SK-N-MC (cell line): Measurements from ENCODE around the gene DRG1.
A peak's percentile ranks its signal among the peaks of the same experiment; 100 is the strongest.
"Not testable (repeated sequence)": the region's sequence is repeated elsewhere in the genome, so short reads cannot be mapped to it uniquely, and the experiment has no call there.

Experiments used
- DNase-seq: peaks from one replicate; pipeline ENCODE4 v3.0.0-alpha.2; 2011; ENCODE audit warnings: low read depth, low spot score
- H3K27ac ChIP-seq: fragments of 200-600 bp; sonication (generic); 2 replicates; pipeline ENCODE4 v1.5.1; 2016; ENCODE audit warnings: mixed run types
- H3K36me3 ChIP-seq: fragments of 200-600 bp; sonication (generic); 2 replicates; pipeline ENCODE4 v1.6.1; 2017; ENCODE audit warnings: antibody characterized with exemption, low read length, mixed read lengths; ENCODE audit not compliant: insufficient read depth
- H3K4me3 ChIP-seq: fragments of 200-600 bp; sonication (generic); 2 replicates; pipeline ENCODE4 v1.5.1; 2016
- H3K9ac ChIP-seq: fragments of 200-600 bp; sonication (generic); 2 replicates; pipeline ENCODE4 v1.8.0; 2017; ENCODE audit warnings: mixed run types, mixed read lengths; ENCODE audit not compliant: insufficient read length
- H3K9me3 ChIP-seq: fragments of 200-600 bp; sonication (generic); 2 replicates; pipeline ENCODE4 v1.6.1; 2017; ENCODE audit warnings: low read depth, mild to moderate bottlenecking, antibody characterized with exemption, low read length, moderate library complexity, mixed read lengths
- EZH2 ChIP-seq: fragments of 200-600 bp; sonication (generic); IDR thresholded peaks from one replicate; pipeline ENCODE4 v1.6.1; 2017; ENCODE audit warnings: antibody characterized with exemption
- FOXP2 ChIP-seq: optimal IDR thresholded peaks from 2 replicates; pipeline ENCODE3; 2011; ENCODE audit warnings: mild to moderate bottlenecking, moderate library complexity; ENCODE audit not compliant: insufficient read depth; ENCODE audit errors: extremely low read length, control extremely low read depth
- POLR2AphosphoS5 ChIP-seq: IDR thresholded peaks from 2 replicates; pipeline ENCODE4 v1.6.1; 2012; ENCODE audit warnings: mild to moderate bottlenecking, low read depth, low read length, borderline replicate concordance

The DRG1 gene

DNA sequence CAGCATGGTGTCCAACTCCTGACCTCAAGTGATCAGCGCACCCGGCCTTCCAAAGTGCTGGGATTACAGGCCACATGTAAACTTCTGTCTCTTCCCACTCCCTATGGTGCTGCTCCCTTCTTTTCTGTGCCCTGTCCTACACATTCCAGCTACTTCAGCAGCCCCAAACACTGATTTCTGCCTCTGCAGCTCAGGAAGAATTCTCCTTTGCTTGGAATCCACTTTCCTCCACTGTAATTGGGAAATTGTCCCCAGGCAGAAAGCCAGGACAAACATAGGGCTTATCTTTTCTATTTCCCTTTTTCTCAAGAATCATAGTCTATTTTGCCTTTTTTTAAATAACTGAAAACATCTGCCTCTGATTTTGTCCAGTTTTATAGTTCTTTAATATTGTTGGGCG lies 21.3 kb upstream of the DRG1 start:
- TF ChIP-seq POLR2AphosphoS5 = no peak
- TF ChIP-seq EZH2 = no peak

DNA sequence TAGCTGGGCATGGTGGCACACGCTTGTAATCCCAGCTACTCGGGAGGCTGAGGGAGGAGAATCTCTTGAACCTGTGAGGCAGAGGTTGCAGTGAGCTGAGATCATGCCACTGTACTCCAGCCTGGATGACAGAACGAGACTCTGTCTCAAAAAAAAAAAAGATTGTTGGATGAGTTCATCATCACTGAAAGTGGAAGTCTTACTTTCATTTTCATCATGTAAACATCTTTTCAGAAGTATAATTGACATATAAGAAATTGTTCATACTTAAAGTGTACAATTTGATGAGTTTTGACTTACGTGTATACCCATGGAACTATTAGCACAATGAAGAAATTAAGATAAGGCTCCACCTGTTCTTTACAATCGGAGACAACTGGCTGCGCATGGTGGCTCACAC lies 20.8 kb upstream of the DRG1 start:
- H3K36me3 ChIP-seq, H3K27ac ChIP-seq, H3K4me3 ChIP-seq, H3K9ac ChIP-seq, DNase-seq, H3K9me3 ChIP-seq: not testable (repeated sequence)

More for the DNA sequence above, 21.3 kb upstream of the DRG1 start:
- H3K9me3 ChIP-seq = no peaks in the 10 kb centered on the region
- no peaks in the 10 kb centered on the region for H3K36me3 ChIP-seq
- H3K9ac ChIP-seq = no peak overlapping the region
- no peak overlapping the region for H3K4me3 ChIP-seq
- DNase-seq = no peak
- H3K27ac ChIP-seq = no peak overlapping the region

DNA sequence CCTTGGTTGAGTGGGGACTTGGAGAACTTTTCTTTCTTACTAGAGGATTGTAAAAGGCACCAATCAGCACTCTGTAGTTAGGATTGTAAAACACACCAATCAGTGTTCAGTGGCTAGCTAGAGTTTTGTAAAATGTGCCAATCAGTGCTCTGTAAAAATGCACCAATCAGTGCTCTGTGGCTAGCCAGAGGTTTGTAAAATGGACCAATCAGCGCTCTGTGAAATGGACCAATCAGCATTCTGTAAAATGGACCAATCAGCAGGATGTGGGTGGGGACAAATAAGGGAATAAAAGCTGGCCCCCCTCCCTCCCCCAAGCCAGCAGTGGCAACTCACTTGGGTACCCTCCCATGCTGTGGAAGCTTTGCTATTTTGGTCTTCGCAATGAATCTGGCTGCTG lies 5.5 kb upstream of the DRG1 start:
- Histone ChIP-seq H3K36me3 (no peaks in the 10 kb centered on the region), H3K4me3 (no peak overlapping the region), H3K9me3 (no peaks in the 10 kb centered on the region), H3K9ac (no peak overlapping the region), H3K27ac (no peak overlapping the region)
- TF ChIP-seq FOXP2 (no peak), EZH2 (no peak), POLR2AphosphoS5 (no peak)
- DNase-seq = no peak

DNA sequence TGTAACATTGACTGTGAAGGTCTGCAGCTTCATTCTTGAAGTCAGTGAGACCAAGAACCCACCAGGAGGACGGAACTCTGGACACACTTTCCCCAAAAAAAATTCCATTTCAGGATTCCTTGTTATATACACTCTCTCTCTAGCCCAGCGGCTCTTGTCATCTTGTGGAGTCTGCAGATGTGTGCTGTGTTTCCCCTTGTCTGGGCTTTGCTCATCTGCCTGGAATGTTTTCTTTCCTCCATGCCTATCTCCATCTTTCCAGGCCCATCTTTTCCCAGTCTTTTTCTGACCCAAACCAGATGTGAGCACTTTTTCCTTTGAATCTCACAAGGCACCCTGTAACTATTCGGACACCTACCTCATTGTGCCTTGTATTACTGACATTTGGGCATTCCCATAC lies 5.1 kb upstream of the DRG1 start:
- H3K9ac ChIP-seq = no peak overlapping the region
- H3K4me3 ChIP-seq = no peak overlapping the region
- no peak for TF ChIP-seq FOXP2
- TF ChIP-seq EZH2 = no peak
- TF ChIP-seq POLR2AphosphoS5 = no peak
- DNase-seq = no peak
- no peaks in the 10 kb centered on the region for H3K9me3 ChIP-seq
- H3K36me3 ChIP-seq = no peaks in the 10 kb centered on the region
- H3K27ac ChIP-seq = no peak overlapping the region

DNA sequence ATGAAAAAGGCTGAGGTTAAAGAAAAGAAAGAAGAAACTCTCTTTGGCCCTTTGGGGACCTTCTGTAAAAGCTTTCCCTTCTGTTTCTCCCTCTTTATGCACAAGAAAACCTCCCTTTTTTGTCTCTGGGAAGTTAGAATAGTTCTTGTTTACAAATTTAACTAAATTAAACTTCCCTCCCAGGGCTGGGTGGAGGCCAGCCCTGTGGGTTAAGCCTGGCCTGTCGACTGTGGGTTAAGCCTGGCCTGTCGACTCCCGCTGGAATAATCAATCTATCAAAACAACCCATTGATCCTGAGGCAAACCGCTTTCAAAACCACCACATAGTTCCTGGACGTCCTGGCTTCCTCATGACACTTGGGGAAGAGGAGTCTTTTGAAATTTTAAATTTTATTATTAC lies 1.2 kb upstream of the DRG1 start:
- H3K4me3 ChIP-seq = no peak overlapping the region
- H3K9me3 ChIP-seq = no peaks in the 10 kb centered on the region
- no peak for DNase-seq
- no peak for TF ChIP-seq POLR2AphosphoS5
- no peak for TF ChIP-seq EZH2
- no peak for TF ChIP-seq FOXP2
- H3K36me3 ChIP-seq = peaks cover 20% of the 10 kb centered on the region
- H3K27ac ChIP-seq = peak overlapping the region; percentile 84; the same call in 1 of the 2 replicates
- H3K9ac ChIP-seq = peak overlapping the region; percentile 48

DNA sequence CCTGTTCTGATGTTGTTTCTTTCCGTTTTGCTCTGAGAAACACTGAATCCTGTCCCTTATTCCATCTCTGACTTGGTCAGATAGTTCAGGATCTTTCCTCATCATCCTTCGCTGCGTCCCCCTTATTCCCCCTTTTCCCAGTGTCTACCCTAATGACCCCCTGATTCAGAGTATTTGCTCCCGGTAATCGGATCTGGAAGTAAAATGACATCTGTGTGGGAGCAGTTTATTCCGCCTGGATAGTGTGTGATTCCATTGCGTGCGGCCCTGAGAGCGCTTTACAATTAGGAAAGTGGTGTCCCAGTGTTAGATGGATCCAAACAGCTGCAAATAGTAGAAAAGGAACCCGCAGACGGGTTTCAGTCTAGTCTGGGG lies 606 bp downstream of the DRG1 start:
- Histone ChIP-seq H3K4me3 (peak overlapping the region; percentile 99), H3K9me3 (no peaks in the 10 kb centered on the region), H3K9ac (peak overlapping the region; percentile 100), H3K27ac (peak overlapping the region; percentile 72), H3K36me3 (peaks cover 37% of the 10 kb centered on the region)
- TF ChIP-seq POLR2AphosphoS5 (no peak), FOXP2 (no peak), EZH2 (no peak)
- DNase-seq = no peak

DNA sequence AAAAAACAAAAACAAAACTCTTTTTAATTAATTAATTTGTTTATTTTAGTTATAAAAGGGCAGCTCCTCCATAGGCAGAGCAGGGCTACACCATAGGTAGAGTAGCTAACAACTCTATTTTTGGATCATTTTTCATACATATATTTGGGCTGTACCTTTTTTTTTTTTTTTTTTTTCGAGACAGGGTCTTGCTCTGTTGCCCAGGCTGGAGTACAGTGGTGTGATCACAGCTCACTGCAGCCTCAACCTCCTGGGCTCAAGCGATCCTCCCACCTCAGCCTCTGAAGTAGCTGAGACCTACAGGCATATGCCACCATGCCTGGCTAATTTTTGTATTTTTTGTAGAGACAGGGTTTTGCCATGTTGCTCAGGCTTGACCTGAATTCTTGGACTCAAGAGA lies 2.9 kb downstream of the DRG1 start:
- not testable (repeated sequence) for H3K4me3 ChIP-seq, H3K27ac ChIP-seq, DNase-seq, H3K9ac ChIP-seq, H3K9me3 ChIP-seq
- H3K36me3 ChIP-seq = peaks cover 57% of the 10 kb centered on the region

DNA sequence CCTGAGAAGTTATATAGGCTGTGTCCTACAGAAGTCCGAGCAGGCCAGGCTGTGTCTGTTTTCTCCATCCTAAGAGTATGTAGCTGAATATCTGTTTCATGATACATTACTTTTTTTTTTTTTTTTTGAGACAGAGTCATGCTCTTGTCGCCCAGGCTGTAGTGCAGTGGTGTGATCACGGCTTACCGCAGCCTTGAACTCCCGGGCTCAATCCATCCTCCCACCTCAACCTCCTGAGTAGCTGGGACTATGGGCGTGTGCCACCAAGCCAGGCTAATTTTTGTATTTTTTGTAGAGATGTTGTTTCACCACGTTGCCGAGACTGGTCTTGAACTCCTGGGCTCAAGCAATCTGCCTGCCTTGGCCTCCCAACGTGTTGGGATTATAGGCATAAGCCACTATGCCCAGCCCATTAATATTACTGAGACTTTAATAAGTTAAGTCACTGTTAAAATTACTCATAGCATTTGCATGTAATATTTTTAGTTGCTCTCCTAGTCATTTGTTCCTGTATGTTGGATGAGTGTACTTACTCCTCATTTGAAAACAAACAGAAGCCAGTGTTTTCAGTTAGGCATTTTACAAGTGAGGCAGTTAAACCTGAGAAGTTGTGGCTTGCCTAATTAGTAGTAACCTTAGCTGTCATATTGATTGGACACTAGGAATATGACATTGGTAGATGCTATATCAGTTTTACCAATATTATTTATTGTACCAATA lies 26.1 kb downstream of the DRG1 start:
- TF ChIP-seq EZH2 (no peak), POLR2AphosphoS5 (no peak), FOXP2 (no peak)
- no peak overlapping the region for H3K27ac ChIP-seq
- no peak for DNase-seq
- no peak overlapping the region for H3K4me3 ChIP-seq
- H3K36me3 ChIP-seq = peaks cover 88% of the 10 kb centered on the region
- H3K9ac ChIP-seq = no peak overlapping the region
- no peaks in the 10 kb centered on the region for H3K9me3 ChIP-seq

DNA sequence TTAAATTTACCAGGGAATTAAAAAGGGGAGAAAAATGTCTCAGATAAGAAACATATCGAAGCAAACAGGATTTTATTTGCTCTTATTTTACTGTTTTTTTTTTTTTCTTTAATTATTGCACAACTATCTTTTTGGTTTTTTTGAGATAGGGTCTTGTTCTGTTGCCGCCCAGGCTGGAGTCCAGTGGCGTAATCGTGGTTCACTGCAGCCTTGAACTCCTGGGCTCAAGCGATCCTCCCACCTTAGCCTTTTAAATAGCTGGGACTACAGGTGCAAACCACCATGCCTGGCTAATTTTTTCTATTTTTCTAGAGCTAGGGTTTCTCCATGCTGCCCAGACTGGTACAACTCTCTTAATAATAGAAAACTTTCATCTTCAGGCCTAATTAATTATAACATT lies 32.5 kb downstream of the DRG1 start:
- no peak for TF ChIP-seq POLR2AphosphoS5
- no peak for TF ChIP-seq FOXP2
- TF ChIP-seq EZH2 = no peak
- no peak overlapping the region for H3K4me3 ChIP-seq
- no peaks in the 10 kb centered on the region for H3K9me3 ChIP-seq
- peaks cover 89% of the 10 kb centered on the region for H3K36me3 ChIP-seq
- no peak overlapping the region for H3K9ac ChIP-seq
- DNase-seq = no peak
- peak overlapping the region; percentile 29; the same call in 1 of the 2 replicates for H3K27ac ChIP-seq
